Measurements from ENCODE around the gene ASB6. TPM values are rescaled to one million over a fixed set of nuclear protein-coding genes. Genes with fewer than 3 reads are reported as not detected.

Gene ASB6
- total and polyA plus RNA-seq, 2 of the 13 experiments (the other 11 are each of a cell fraction or from before 2014, with no cell fraction given): 8.2 to 8.4 TPM

GRCh38 chr9:129596541-129597331, 45.2 kb downstream of the ASB6 start (continued):
- TF ChIP-seq ZFP90 (CRISPR knock-in tag; IDR thresholded peaks at IDR 0.05; ENCODE audit: borderline replicate concordance) (peak; percentile 7; the same call in 1 of the 2 replicates), CENPX (CRISPR knock-in tag; IDR thresholded peaks at IDR 0.05) (no peak), ARID2 (CRISPR knock-in tag; IDR thresholded peaks at IDR 0.05; ENCODE audit: borderline replicate concordance) (no peak), MLLT10 (CRISPR knock-in tag; IDR thresholded peaks at IDR 0.05) (no peak), ZNF207 (IDR thresholded peaks at IDR 0.05; ENCODE audit: borderline replicate concordance) (no peak), E2F2 (CRISPR knock-in tag; IDR thresholded peaks at IDR 0.05; ENCODE audit: borderline replicate concordance) (no peak), SOX5 (CRISPR knock-in tag; IDR thresholded peaks at IDR 0.05; ENCODE audit: borderline replicate concordance) (peak; percentile 4; the same call in 1 of the 2 replicates), TFDP1 (CRISPR knock-in tag; IDR thresholded peaks at IDR 0.05; ENCODE audit: borderline replicate concordance) (no peak; the same call in 1 of the 2 replicates), SP5 (CRISPR knock-in tag; IDR thresholded peaks at IDR 0.05; ENCODE audit: borderline replicate concordance, low read depth) (peak; percentile 51), ZNF790 (CRISPR knock-in tag; IDR thresholded peaks at IDR 0.05; ENCODE audit: borderline replicate concordance) (no peak), ZNF354B (CRISPR knock-in tag; IDR thresholded peaks at IDR 0.05) (no peak), SNAPC4 (CRISPR knock-in tag; IDR thresholded peaks at IDR 0.05) (0 out of 2 replicates have a peak, but pooled peaks have one; percentile 10), ISL2 (CRISPR knock-in tag; IDR thresholded peaks at IDR 0.05) (no peak)
- TF ChIP-seq, protein P1, sequence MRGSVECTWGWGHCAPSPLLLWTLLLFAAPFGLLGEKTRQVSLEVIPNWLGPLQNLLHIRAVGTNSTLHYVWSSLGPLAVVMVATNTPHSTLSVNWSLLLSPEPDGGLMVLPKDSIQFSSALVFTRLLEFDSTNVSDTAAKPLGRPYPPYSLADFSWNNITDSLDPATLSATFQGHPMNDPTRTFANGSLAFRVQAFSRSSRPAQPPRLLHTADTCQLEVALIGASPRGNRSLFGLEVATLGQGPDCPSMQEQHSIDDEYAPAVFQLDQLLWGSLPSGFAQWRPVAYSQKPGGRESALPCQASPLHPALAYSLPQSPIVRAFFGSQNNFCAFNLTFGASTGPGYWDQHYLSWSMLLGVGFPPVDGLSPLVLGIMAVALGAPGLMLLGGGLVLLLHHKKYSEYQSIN (CRISPR knock-in tag; IDR thresholded peaks at IDR 0.05; ENCODE audit: borderline replicate concordance): no peak
- TF ChIP-seq, protein P2, sequence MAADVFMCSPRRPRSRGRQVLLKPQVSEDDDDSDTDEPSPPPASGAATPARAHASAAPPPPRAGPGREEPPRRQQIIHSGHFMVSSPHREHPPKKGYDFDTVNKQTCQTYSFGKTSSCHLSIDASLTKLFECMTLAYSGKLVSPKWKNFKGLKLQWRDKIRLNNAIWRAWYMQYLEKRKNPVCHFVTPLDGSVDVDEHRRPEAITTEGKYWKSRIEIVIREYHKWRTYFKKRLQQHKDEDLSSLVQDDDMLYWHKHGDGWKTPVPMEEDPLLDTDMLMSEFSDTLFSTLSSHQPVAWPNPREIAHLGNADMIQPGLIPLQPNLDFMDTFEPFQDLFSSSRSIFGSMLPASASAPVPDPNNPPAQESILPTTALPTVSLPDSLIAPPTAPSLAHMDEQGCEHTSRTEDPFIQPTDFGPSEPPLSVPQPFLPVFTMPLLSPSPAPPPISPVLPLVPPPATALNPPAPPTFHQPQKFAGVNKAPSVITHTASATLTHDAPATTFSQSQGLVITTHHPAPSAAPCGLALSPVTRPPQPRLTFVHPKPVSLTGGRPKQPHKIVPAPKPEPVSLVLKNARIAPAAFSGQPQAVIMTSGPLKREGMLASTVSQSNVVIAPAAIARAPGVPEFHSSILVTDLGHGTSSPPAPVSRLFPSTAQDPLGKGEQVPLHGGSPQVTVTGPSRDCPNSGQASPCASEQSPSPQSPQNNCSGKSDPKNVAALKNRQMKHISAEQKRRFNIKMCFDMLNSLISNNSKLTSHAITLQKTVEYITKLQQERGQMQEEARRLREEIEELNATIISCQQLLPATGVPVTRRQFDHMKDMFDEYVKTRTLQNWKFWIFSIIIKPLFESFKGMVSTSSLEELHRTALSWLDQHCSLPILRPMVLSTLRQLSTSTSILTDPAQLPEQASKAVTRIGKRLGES (CRISPR knock-in tag; IDR thresholded peaks at IDR 0.05; ENCODE audit: borderline replicate concordance): no peak
